Right renal cortex interstitium (tissue), 3 donors: ENCODE data around the gene VPS8. TPM values are rescaled to one million over a fixed set of nuclear protein-coding genes. Genes with fewer than 3 reads are reported as not detected.
A peak's percentile ranks its signal among the peaks of the same experiment; 100 is the strongest.

ENCODE experiments used
- DNase-seq, 3 donors: peaks; one replicate each; pipeline ENCODE4 v3.0.0-alpha.2; 2013; ENCODE audit warnings: low read depth in 3 of 3, low spot score in 2 of 3
- polyA plus RNA-seq, 3 donors: library from polyadenylated mRNA; unstranded; fragments of 120-200 nt; gene quantifications; one replicate each; pipeline ENCODE4 v1.2.1, GENCODE V29; 2013; ENCODE audit not compliant: insufficient read length in 3 of 3

VPS8 gene
- polyA plus RNA-seq: 10 to 100 TPM; 38.2 to 45.0 (median 38.5) TPM

GRCh38 chr3:184811999-184812661 is at the start of gene VPS8:
Gene VPS8 (plus strand): TSS chr3:184812166. CDS start chr3:184824633, 12,467 bp downstream.
- DNase-seq: peak; percentile 87 to 89 (median 89)

GRCh38 chr3:184764191-184764590 is 47.8 kb upstream of the VPS8 start:
- no peak for DNase-seq

GRCh38 chr3:184765047-184765729 is 46.8 kb upstream of the VPS8 start:
- DNase-seq: no peak

DNA sequence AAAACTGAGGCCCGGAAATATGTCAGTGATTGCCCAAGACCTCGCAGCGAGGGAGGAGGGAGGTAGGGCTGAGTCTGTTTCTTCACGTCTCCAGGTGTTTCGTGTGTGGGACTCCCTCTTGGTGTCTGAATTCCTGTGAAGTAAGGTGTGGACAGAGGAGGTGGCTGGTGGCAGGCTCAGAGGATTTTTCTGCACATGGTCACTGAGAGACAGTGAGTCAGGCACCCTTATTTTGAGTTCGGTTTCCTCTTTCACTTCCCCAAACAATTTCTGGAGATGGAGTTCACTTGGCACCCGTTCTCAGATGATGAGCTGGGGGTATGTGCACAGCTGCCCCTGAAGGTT is 46.3 kb upstream of the VPS8 start:
- no peak for DNase-seq

DNA sequence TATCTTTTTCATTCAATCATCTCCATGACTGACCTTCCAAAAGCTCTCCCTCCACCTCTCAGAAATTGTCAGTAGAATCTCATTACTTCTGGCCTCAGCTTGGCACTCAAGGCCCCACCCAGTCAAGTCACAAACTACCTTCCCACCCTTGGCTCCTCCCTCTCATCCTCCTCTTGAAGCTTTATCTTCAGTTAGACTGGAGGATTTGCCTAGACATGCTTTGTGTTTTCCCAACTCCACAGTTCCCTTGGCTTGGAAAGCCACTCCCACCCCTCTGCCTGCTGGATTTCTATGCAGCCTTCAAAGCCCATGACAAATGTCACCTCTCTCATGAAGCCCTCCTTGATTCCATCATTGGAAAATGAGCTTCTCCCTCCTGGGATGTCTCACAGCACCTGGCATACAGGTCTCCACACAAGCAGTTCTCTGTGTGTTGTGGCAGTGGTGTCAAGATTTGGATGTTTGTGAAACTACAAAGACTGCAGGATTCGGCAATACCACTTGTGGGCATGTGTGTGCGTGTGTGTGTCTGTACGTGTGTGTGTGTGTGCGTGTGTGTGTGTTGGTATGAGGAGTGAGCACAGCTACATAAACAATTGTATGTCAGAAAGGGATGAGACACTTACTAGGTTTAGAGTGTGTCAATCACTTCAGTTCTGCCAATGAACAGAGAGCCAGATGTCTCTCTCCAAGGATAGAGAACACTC is 45.3 kb upstream of the VPS8 start:
- no peak for DNase-seq

DNA sequence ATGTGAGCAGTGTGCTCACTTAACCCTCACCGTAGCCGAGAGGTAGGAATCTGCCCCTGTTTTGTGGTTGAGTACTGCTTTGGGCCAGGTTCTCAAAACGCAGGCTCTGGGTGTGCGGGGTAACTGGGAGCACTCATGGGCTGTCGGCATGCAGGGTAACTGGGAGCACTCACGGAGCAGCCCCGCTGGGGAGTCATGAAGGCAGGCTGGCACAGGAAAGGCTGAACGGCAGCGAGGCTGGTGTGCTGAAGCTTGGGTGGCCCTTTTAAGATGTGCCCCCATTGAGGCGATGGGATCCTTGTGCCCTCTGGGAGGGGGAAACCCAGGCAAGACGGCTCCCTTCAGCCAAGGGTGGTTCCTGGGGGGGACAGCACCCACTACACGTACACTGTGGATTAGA is 44.6 kb upstream of the VPS8 start:
- DNase-seq: no peak

- DNase-seq: no peak
Measured at GRCh38 chr3:184769382-184770170, 42.4 kb upstream of the VPS8 start.

DNA sequence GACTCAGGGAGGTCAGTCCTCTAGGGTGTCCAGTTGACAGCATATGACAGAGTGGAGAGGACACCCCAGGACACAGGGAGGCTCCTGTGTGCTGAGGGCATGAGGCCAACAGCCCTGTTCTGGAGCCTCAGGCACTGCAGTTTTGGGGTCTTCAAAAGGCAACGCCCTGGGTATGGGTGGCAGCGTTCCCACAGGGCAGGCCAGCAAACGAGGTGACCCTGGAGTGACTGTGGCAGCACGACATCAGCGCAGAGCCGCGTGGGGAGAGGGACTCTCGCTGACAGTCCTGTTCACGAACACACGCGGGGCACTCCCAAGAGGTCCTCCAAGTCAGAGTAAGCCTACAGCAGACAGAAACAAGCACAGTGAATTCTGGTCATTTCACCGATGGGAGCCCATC is 41.4 kb upstream of the VPS8 start:
- DNase-seq: no peak

DNA sequence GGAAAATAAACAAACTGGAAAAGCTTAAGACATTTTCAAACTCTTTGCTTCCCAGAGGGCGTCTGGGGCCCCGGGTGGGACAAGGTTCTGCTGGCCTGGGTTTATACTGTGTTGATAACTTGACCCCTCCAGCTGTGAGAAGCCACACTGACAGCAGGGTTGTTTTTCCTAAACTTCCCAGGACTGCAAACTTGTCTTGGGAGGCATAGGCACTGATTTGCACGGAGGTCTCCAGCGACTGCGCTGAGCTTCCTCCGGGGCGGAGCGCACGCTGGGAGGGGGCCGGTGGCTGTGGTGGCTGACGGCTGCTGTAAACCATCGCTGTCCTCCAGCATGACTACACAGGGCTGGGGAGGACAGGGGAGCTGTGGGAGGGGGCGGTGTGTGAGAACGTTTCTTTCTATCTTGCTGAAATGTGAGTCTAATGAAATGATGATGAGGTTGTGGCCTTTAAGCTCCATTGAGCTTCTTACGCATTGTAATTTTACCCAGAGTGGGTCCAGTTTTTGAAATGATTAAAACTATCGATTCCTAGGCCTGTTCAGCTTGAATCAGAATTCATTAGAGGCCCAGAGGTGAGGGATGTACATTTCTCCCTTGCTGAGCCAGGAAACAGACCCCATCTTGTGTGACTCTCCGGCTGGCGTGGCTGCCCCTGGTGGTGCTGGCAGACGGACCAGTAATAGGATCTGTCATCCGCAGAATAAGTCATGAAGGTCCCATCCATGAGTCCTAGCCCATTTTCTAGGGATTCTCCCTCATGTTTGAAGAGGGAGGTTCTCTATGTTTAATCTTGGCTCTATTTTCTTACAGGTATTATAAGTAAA is 40.5 kb upstream of the VPS8 start:
- no peak for DNase-seq

- DNase-seq: no peak
Measured at GRCh38 chr3:184772667-184773272, 39.2 kb upstream of the VPS8 start.

- DNase-seq: no peak
Measured at GRCh38 chr3:184773283-184774186, 38.4 kb upstream of the VPS8 start.

DNA sequence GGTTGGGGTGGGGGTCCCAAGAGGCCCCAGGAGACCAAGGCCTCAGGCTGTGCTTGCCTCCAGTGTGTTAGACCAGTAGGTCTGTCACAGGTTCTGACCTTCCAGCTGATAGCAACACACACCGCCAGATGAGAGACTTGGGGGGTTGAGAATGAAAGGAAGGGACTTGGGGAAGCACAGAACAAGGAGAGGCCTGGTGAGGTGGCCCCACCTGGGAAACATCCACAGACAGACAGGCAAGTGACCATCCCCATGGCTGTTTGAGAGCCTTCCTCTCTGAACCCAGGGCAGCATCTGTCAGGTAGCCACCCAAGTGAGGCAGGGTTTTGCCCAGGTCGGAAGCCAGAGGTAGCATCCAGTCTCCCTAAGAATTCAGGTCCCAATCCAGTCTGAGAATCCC is 35.0 kb upstream of the VPS8 start:
- DNase-seq: no peak

GRCh38 chr3:184777566-184778356 is 34.2 kb upstream of the VPS8 start:
- DNase-seq: peak in 2 of 3 donors; percentile 88

DNA sequence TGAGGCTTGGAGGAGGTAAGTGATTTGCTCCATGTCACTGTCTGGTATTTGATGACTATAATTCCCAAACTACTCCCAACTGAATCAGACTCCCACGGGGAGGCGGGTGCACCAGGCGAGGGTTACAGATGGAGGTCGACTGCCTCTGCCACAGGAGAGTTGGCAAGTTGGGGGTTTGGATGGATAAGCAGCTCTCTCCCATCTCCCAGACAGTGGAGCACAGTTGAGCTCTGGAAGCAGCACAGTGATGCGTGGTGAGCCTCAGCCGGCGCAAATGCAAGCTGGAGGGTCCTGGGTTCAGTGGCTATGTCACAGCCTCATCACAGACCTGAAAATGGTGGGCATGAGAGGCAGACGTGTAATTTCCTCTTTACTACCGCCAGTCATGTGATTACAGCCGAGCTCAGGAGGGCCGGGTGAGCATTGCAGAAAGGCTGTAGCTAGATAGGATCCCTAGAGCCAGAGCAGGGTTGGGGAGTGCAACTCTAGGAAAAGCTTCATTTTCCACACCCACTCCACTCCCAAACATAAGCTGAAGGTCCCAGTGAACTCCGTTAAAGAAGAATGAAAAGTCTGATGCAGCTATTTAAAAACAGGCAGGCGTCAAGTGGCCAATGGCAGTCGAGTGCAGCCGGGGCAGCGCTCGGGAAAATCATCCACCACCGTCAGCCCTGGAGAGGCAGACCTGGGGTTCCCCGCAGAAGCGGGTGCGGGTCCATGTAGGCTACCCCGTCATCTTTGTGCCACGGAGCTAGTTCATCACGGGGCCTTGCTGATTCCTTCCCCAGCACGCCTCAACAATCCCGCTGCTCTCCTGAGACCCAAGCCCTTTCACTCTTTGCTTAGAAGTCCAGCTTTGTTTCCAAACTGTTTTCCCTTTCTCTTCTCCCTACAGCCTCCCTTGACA is 33.3 kb upstream of the VPS8 start:
- no peak for DNase-seq

DNA sequence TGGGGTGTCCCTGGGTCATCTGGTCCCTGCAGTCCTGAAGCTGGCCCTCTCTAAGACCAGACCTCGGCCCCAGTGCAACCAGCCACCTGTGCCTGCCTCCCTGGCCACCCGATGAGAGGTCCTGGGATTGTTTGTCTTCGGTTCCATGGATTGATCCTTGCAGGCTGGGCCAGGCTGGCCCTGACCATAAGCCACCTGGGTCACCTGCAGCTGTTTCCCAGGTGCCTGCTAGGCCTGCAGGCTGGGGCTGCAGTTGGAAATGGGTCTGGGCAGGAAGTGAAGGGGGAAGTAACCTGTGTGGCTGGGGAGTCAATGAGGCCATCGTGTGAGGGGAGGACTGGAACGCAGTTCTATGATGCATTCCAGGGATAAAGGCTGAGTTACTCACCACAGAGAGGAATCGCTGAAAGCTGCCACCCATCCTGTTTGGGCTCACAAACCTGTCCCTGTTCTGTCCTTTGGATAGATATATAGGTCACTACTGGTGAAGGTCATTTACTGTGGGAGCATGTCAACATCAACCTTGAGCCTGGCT is 30.9 kb upstream of the VPS8 start:
- DNase-seq: no peak

DNA sequence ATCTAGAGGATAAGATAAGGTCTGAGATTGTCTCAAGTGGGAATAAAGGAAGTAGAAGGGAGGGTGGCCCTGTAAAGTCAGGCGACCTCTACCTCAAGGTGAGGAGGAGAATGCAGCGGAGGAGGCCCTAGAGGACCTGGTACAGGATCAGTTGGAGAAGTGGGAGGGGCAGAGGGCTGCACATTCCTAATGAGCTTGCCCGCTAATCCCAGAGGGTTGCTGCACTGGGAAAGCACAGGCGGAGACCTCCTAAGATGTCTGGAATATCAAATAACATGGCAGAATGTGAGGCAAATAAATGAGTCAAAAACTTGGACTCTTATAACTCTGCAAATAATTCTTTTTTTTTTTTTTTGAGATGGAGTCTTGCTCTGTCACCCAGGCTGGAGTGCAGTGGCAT is 30.2 kb upstream of the VPS8 start:
- no peak for DNase-seq

DNA sequence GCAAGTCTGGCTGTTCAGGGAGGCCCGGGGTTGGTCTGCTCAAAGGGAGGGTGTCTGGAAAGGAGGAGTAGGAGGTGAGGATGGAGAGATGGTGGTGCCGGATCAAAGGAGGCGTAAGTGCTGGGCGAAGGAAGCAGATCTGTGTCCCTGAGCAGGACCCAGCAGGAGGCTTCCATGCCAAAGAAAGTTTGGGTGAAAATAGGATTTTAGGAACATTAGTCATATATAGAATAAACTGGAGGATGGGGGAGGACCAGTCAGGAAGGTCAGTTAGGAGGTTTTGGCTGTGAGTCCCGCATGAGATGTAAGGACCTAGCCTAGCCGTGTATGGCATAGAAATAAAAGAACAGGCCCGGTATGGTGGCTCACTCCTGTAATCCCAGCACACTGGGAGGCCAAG is 28.6 kb upstream of the VPS8 start:
- DNase-seq: no peak
